Liver (tissue), 9 donors: ENCODE measurements around the gene PLXND1. TPM values are rescaled to one million over a fixed set of nuclear protein-coding genes. Genes with fewer than 3 reads are reported as not detected.

ENCODE experiments used
- DNase-seq: peaks from one replicate; pipeline ENCODE4 v3.0.0-alpha.2; 2017; ENCODE audit warnings: low spot score
- H3K27ac ChIP-seq, 2 donors: one replicate each; pipeline ENCODE4 v1.7.0; 2013; ENCODE audit warnings: inconsistent platforms in 2 of 2, low read length in 2 of 2, control low read depth in 1 of 2, low read depth in 1 of 2, mild to moderate bottlenecking in 1 of 2
- H3K27me3 ChIP-seq, 4 donors: one replicate each; pipeline versions ENCODE4 v1.6.1 to v1.7.0; 2013; ENCODE audit warnings: low read length in 3 of 4, inconsistent platforms in 1 of 4, mild to moderate bottlenecking in 1 of 4, moderate library complexity in 1 of 4; ENCODE audit not compliant: control insufficient read depth in 4 of 4, insufficient read depth in 4 of 4
- H3K36me3 ChIP-seq, 4 donors: one replicate each; pipeline versions ENCODE4 v1.6.1 to v1.7.0; 2013; ENCODE audit warnings: low read length in 3 of 4, mild to moderate bottlenecking in 3 of 4, low read depth in 1 of 4, moderate library complexity in 1 of 4; ENCODE audit not compliant: control insufficient read depth in 4 of 4, insufficient read depth in 3 of 4
- H3K4me1 ChIP-seq, 4 donors: one replicate each; pipeline versions ENCODE4 v1.6.1 to v1.7.0; 2013; ENCODE audit warnings: low read length in 3 of 4, mild to moderate bottlenecking in 3 of 4, moderate library complexity in 1 of 4; ENCODE audit not compliant: control insufficient read depth in 4 of 4, insufficient read depth in 4 of 4
- H3K4me3 ChIP-seq, 3 donors: one replicate each; pipeline versions ENCODE4 v1.6.1 to v1.7.0; 2013; ENCODE audit warnings: low read length in 3 of 3, control low read depth in 1 of 3, low read depth in 1 of 3, mild to moderate bottlenecking in 1 of 3
- H3K9ac ChIP-seq, 2 donors: one replicate each; pipeline ENCODE4 v1.7.0; 2013; ENCODE audit warnings: low read length in 2 of 2, mild to moderate bottlenecking in 2 of 2, moderate library complexity in 2 of 2, control low read depth in 1 of 2, low read depth in 1 of 2
- H3K9me3 ChIP-seq, 4 donors: one replicate each; pipeline versions ENCODE4 v1.6.1 to v1.7.0; 2013; ENCODE audit warnings: low read length in 3 of 4; ENCODE audit not compliant: control insufficient read depth in 4 of 4
- ATF3 ChIP-seq: IDR thresholded peaks from 2 replicates; pipeline ENCODE4 v1.6.1; 2016; ENCODE audit warnings: antibody characterized with exemption
- EGR1 ChIP-seq, 2 donors: IDR thresholded peaks; 2 replicates each; pipeline ENCODE4 v1.6.1; 2016 to 2018; ENCODE audit warnings: antibody characterized with exemption in 2 of 2, low read depth in 2 of 2
- FOXA1 ChIP-seq: IDR thresholded peaks from 2 replicates; pipeline ENCODE4 v1.6.1; 2016; ENCODE audit warnings: antibody characterized with exemption
- FOXA2 ChIP-seq: IDR thresholded peaks from 2 replicates; pipeline ENCODE4 v1.6.1; 2016; ENCODE audit warnings: antibody characterized with exemption
- GABPA ChIP-seq, 2 donors: IDR thresholded peaks in 1 of 2; conservative IDR thresholded peaks in 1 of 2; 2 replicates each; pipeline ENCODE4 v1.6.1; 2016; ENCODE audit warnings: antibody characterized with exemption in 2 of 2, mild to moderate bottlenecking in 1 of 2, moderate library complexity in 1 of 2
- HNF4A ChIP-seq, 2 donors: conservative IDR thresholded peaks; 2 replicates each; pipeline ENCODE4 v1.6.1; 2016; ENCODE audit warnings: antibody characterized with exemption in 2 of 2, mild to moderate bottlenecking in 2 of 2
- HNF4G ChIP-seq: IDR thresholded peaks from 2 replicates; pipeline ENCODE4 v1.6.1; 2016; ENCODE audit warnings: antibody characterized with exemption
- JUND ChIP-seq, 2 donors: IDR thresholded peaks; 2 replicates each; pipeline ENCODE4 v1.6.1; 2016; ENCODE audit warnings: antibody characterized with exemption in 2 of 2
- MAX ChIP-seq: IDR thresholded peaks from 2 replicates; pipeline ENCODE4 v1.6.1; 2016; ENCODE audit warnings: antibody characterized with exemption
- NR2F2 ChIP-seq: IDR thresholded peaks from 2 replicates; pipeline ENCODE4 v1.6.1; 2016; ENCODE audit warnings: antibody characterized with exemption
- RAD21 ChIP-seq, 2 donors: IDR thresholded peaks; 2 replicates each; pipeline ENCODE4 v1.6.1; 2016; ENCODE audit warnings: antibody characterized with exemption in 2 of 2, mild to moderate bottlenecking in 2 of 2
- RXRA ChIP-seq, 2 donors: IDR thresholded peaks; 2 replicates each; pipeline ENCODE4 v1.6.1; 2017 to 2018; ENCODE audit warnings: antibody characterized with exemption in 2 of 2, mild to moderate bottlenecking in 1 of 2
- TAF1 ChIP-seq: conservative IDR thresholded peaks from 2 replicates; pipeline ENCODE4 v1.6.1; 2016; ENCODE audit warnings: antibody characterized with exemption, mild to moderate bottlenecking
- ZBTB33 ChIP-seq: IDR thresholded peaks from 2 replicates; pipeline ENCODE4 v1.6.1; 2016; ENCODE audit warnings: antibody characterized with exemption
- WGBS: extraction: QIAGEN DNeasy Blood & Tissue Kit; methylation state at CpG from one replicate; pipeline ENCODE4 v1.1.7; 2013; 5-methylcytosine and 5-hydroxymethylcytosine counted together
- polyA plus RNA-seq, 2 donors: library from polyadenylated mRNA; stranded (reverse) in 1 of 2; unstranded in 1 of 2; fragments of 200-250 nt in 1 of 2; fragments of >200 nt in 1 of 2; fragmentation: Nextera tagmentation in 1 of 2; extraction: Ambion mirVana in 1 of 2; gene quantifications; one replicate each; pipeline versions ENCODE4 v1.2.1 to v1.2.3, GENCODE V29; 2013 to 2015
- total RNA-seq, 2 donors: library from RNA; depleted of rRNA; stranded (reverse); fragments of >200 nt; gene quantifications; one replicate each; pipeline ENCODE4 v1.2.3, GENCODE V29; 2014
- TF ChIP-seq, protein P1 (sequence below): IDR thresholded peaks from 2 replicates; pipeline ENCODE4 v1.6.1; 2016; ENCODE audit warnings: antibody characterized with exemption, mild to moderate bottlenecking
- TF ChIP-seq, protein P2 (sequence below): fragments of 150-350 bp; IDR thresholded peaks from 2 replicates; pipeline ENCODE4 v1.5.1; 2017; ENCODE audit warnings: improper control_type of control experiment, low read depth, low read length; ENCODE audit not compliant: missing input control
- donor health status: healthy.
- donor health status: healthy.
- donor health status: healthy.
- donor health status: healthy.
- donor health status: healthy.

Gene PLXND1
- total and polyA plus RNA-seq, 4 donors = 10.4 to 50.2 (median 32.8) TPM

GRCh38 chr3:129507181-129507831 lies 99.2 kb downstream of the PLXND1 start:
- 89% methylated on average over 9 of the region's 9 CpGs for WGBS
- no peak overlapping the region for H3K4me3 ChIP-seq
- no peak overlapping the region for H3K9ac ChIP-seq
- H3K27me3 ChIP-seq = no peaks in the 10 kb centered on the region
- peaks cover 0 to 23% (median 12%) of the 10 kb centered on the region in 4 donors for H3K36me3 ChIP-seq
- no peak for TF ChIP-seq EGR1 (IDR thresholded peaks at IDR 0.05; ENCODE audit: low read depth in 2 of 2)
- TF ChIP-seq HNF4A (conservative IDR thresholded peaks at IDR 0.05) = no peak
- TF ChIP-seq ATF3 = no peak
- no peak for TF ChIP-seq ZBTB33
- TF ChIP-seq HNF4G = no peak
- no peak for TF ChIP-seq MAX
- TF ChIP-seq NR2F2 = no peak
- TF ChIP-seq FOXA1 = no peak
- TF ChIP-seq RXRA (IDR thresholded peaks at IDR 0.05) = no peak
- TF ChIP-seq TAF1 = no peak
- no peak for TF ChIP-seq JUND (IDR thresholded peaks at IDR 0.05)
- no peak for TF ChIP-seq FOXA2
- no peak for TF ChIP-seq RAD21 (IDR thresholded peaks at IDR 0.05)
- TF ChIP-seq, protein P1, sequence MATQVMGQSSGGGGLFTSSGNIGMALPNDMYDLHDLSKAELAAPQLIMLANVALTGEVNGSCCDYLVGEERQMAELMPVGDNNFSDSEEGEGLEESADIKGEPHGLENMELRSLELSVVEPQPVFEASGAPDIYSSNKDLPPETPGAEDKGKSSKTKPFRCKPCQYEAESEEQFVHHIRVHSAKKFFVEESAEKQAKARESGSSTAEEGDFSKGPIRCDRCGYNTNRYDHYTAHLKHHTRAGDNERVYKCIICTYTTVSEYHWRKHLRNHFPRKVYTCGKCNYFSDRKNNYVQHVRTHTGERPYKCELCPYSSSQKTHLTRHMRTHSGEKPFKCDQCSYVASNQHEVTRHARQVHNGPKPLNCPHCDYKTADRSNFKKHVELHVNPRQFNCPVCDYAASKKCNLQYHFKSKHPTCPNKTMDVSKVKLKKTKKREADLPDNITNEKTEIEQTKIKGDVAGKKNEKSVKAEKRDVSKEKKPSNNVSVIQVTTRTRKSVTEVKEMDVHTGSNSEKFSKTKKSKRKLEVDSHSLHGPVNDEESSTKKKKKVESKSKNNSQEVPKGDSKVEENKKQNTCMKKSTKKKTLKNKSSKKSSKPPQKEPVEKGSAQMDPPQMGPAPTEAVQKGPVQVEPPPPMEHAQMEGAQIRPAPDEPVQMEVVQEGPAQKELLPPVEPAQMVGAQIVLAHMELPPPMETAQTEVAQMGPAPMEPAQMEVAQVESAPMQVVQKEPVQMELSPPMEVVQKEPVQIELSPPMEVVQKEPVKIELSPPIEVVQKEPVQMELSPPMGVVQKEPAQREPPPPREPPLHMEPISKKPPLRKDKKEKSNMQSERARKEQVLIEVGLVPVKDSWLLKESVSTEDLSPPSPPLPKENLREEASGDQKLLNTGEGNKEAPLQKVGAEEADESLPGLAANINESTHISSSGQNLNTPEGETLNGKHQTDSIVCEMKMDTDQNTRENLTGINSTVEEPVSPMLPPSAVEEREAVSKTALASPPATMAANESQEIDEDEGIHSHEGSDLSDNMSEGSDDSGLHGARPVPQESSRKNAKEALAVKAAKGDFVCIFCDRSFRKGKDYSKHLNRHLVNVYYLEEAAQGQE = no peak
- TF ChIP-seq, protein P2, sequence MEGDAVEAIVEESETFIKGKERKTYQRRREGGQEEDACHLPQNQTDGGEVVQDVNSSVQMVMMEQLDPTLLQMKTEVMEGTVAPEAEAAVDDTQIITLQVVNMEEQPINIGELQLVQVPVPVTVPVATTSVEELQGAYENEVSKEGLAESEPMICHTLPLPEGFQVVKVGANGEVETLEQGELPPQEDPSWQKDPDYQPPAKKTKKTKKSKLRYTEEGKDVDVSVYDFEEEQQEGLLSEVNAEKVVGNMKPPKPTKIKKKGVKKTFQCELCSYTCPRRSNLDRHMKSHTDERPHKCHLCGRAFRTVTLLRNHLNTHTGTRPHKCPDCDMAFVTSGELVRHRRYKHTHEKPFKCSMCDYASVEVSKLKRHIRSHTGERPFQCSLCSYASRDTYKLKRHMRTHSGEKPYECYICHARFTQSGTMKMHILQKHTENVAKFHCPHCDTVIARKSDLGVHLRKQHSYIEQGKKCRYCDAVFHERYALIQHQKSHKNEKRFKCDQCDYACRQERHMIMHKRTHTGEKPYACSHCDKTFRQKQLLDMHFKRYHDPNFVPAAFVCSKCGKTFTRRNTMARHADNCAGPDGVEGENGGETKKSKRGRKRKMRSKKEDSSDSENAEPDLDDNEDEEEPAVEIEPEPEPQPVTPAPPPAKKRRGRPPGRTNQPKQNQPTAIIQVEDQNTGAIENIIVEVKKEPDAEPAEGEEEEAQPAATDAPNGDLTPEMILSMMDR = no peak
- no peak for TF ChIP-seq GABPA (IDR thresholded peaks at IDR 0.05 in 1 of 2, conservative IDR thresholded peaks at IDR 0.05 in 1 of 2)
- H3K27ac ChIP-seq = no peak overlapping the region
- no peak for DNase-seq
- no peaks in the 10 kb centered on the region for H3K4me1 ChIP-seq
- no peaks in the 10 kb centered on the region for H3K9me3 ChIP-seq
